Suppressor macrophage treated with lipopolysaccharide for 4 hours (primary cell): ENCODE data around the gene ACSF2.

Experiments used
- DNase-seq: peaks from one replicate; pipeline ENCODE4 v3.0.0-alpha.2; 2020

ACSF2 gene

GRCh38 chr17:50440838-50441829, 15.1 kb downstream of the ACSF2 start:
- no peak for DNase-seq

- DNase-seq: no peak
These were observed 17.5 kb downstream of the ACSF2 start for GRCh38 chr17:50443505-50443974.

DNA sequence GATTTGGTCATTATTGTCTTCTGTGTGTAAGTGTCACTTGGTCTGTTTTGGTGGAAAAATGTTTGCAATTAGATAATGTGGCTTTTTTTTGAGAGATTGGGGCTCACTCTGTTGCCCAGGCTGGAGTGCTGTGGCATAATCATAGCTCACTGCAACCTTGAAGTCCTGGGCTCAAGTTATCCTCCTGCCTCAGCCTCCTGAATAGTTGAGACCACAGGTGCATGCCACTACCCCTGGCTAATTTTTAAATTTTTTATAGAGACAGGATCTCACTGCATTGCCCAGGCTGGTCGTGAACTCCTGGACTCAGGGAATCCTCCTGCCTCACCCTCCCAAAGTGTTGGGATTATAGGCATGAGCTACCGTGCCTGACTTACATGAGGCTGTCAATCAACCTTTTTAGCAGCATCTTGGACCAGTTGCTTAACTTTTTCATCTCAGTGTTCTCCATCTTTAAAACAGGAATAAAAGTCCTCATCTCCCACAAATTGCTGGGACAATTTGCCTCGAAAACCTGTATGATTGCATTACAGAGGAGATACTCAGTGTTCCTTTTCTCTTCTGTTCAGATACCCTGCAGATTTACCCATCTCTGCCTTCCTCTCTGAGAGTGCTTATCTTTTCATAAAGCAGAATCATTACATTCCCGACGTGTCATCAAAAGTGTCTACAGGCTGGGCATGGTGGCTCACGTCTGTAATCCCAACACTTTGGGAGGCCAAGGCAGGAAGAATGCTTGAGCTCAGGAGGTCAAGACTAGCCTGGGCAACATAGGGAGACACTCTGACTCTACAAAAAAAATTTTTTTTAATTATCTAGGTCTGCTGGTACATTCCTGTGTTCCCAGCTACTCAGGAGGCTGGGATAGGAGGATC, 19.1 kb downstream of the ACSF2 start:
- DNase-seq: no peak

DNA sequence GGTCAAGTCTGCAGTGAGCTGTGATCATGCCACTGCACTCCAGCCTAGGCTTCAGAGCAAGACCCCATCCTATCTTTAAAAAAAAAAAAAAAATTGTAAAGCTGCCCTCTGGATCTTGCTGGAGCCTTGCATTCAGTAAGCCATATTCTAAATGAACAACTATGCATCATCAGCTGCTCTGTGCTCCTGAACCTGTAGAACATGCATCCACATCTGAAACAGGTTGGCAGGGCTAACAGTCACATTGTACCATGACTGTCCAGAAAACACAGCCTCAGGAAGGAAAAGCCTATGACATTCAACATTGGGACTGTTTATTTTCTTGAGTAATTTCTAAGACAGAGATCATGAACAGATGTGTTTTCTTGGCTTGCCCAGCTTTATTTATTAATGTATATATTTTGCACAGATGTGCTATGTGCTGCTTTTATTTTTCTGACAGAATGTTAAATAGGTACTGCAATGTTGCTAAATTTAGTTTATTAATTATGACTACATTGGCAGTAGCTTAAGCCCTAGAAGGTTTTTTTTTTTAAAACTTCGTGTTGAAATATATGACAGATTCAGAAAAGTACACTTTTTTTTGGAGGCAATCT, 19.8 kb downstream of the ACSF2 start:
- no peak for DNase-seq

- DNase-seq: no peak
These were observed 22.0 kb downstream of the ACSF2 start for GRCh38 chr17:50447870-50448595.

- DNase-seq: no peak
These were observed 22.6 kb downstream of the ACSF2 start for GRCh38 chr17:50448643-50449042.

GRCh38 chr17:50451943-50452629, 26.1 kb downstream of the ACSF2 start:
- DNase-seq: no peak

GRCh38 chr17:50452630-50453300, 26.7 kb downstream of the ACSF2 start:
- DNase-seq: peak; percentile 68

DNA sequence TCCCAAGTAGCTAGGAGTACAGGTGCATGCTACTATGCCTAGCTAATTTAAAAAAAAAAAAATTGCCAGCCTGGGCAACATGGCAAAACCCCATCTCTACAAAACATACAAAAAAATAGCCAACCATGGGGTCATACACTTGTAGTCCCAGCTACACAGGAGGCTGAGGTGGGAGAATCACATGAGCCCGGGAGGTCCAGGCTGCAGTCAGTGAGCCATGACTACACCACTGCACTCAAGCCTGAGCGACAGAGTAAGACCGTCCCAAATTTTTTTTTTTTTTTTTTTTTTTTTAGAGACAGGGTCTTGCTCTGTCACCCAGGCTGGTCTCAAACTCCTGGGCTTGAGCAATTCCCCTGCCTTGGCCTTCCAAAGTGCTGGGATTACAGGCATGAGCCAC, 27.9 kb downstream of the ACSF2 start:
- DNase-seq: no peak

DNA sequence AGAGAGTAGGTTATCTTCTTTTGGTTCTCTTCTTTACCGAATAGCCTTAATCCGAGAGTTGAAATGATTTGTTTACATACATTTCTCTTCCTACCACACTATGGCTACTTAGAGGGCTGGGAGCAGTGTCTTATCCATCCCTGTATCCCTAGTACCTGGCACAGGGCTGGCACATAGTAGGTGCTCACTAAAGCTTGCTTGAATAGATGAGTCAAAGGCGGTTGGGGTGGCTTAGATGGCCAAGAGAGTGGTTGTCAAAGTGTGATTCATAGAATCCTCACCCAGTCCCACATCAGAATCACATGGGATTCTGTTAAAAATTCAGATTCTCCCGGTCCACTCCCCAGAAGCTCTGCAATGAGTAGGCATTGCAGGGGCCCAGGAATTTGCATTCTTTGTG, 31.6 kb downstream of the ACSF2 start:
- DNase-seq: no peak

GRCh38 chr17:50458270-50458669, 32.3 kb downstream of the ACSF2 start:
- DNase-seq: peak; percentile 44

- DNase-seq: peak; percentile 46
These were observed 33.0 kb downstream of the ACSF2 start for GRCh38 chr17:50458701-50459676.

DNA sequence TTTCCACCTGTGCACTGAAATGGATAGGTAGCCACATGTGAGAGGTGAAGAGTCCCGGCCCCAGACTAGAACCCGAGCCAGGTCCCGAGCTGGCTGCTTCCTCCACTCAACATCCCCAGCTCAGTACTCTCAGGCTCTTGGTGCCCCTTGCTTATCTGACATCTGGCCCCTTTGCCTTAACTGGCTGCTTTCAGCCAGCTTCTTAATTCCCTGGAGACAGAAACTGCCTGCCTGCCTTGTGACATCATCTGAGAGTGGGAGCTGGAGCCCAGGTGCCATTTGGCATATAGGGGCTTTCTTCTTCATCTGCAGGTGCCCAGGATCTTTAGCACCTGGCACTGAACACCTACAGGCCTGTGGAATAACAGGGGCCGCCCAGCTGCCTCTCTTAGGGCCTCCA, 33.7 kb downstream of the ACSF2 start:
- no peak for DNase-seq

DNA sequence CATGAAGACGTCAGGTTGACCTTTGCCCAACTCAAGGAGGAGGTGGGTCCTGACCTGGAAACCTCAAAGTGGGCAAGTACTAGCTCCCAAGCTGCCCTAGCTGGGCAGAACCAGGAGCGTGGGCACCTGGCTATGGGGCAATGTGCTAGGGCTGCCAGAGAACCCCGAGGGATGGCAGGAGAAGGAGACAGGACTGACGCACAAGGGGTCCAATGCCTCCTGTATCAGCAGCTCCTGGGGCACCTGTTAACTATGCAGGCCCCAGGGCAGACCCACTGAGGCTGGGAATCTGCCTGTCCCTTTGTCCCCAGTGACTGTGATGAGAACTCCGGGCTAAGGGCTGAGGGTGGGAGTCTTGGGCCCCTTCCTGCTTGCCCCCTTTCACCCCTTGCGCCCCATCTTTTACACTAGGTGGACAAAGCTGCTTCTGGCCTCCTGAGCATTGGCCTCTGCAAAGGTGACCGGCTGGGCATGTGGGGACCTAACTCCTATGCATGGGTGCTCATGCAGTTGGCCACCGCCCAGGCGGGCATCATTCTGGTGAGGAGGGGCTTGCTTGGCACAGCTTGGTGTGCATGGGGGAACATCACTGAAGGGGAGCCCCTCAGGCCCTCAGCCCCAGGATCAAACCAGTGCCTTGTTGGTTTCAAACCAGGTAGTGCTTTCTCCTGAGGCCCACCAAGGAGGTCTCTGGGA, 35.0 kb downstream of the ACSF2 start:
- DNase-seq: no peak

DNA sequence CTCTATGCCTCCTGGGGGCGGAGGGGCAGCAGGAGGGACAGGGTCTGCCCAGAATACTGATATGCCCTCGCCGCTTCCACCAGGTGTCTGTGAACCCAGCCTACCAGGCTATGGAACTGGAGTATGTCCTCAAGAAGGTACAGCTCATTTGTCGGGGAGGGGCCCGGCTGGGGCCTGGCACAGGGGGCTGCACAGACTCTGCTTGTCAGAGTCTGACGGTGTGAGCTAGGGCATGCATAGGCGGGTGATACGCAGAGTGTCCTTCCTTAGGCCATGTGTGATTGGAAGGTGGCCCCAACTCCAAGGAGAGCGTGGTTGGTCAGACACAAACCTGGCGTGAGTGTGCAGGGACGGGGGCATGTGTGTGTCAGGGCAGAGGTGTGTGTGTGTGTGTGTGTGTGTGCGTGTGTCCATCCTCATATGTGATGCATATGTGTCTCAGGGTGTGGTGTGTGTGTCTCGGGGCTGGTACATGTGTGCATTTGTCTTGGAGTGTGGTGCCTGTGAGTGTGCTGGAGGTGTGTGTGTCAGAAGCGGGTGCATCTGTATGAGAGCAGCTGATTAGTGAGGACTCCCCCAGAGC, 35.6 kb downstream of the ACSF2 start:
- no peak for DNase-seq

GRCh38 chr17:50462446-50462845, 36.4 kb downstream of the ACSF2 start:
- no peak for DNase-seq

DNA sequence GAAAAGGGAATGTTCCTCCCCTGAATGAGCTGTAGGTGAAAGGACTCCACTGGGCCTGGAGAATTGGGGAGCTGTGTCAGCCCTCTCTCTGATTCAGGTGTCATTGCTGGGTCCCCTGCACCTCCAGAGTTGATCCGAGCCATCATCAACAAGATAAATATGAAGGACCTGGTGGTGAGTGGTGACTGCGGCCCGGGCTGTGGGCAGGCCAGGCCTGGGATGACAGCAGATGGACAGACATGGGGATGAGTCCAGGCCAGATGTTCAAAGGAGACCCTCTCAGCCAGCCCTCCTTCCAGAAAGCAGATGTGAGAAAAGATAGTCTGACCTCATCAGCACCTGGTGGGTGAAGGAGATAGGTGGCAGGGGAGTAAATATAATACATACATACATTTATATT, 38.1 kb downstream of the ACSF2 start:
- DNase-seq: no peak

DNA sequence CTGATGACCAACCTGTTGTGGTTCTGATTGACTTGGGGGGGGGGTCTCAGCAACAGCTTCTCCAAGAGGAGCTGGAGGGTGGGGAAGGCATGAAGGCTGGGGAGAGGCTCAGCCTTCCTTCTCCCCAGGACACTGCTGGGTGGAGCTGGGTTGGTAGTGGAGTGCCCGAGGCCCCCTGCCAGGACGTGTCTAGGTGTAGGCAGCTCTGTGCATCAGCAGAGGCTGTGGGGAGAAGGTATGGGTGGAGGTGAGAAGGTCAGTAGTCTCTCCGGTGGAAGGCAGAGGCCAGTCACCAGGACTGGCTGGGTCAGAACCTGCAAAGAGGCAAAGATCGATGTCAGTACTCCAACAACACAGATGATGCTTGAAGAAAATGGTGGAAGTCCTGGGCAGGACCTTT, 38.7 kb downstream of the ACSF2 start:
- DNase-seq: no peak

DNA sequence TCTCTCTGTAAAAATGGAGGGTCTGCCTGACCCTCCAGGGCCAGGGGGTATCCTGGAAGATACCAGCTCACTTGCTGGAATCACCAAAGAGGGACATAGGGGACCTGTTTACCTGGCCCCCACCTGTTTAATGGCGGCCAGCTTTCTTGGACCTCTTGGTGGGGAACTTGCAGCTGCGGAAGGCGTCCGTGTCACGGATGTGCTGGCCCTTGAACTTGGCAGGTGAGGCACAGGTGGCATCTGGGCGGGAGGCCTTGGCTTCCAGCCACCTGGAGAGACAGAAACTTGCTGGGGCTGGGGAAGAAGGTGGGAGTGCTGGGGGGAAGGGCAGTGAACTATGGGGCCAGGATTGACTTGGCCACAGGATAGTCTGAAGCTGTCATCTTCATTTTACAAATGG, 39.2 kb downstream of the ACSF2 start:
- DNase-seq: no peak
